ENCODE results near the gene THRAP3. TPM values are rescaled to one million over a fixed set of nuclear protein-coding genes. Genes with fewer than 3 reads are reported as not detected.

Gene THRAP3
- total and polyA plus RNA-seq, 2 experiments from 2014 or later, result 48.6 to 92.9 TPM

- DNase-seq (ENCODE audit: low read depth in 1 of 2, low spot score in 1 of 2), result no peak
- Histone ChIP-seq H3K4me3 (no peak overlapping the region), H3K27me3 (no peaks in the 10 kb centered on the region), H3K9me3 (ENCODE audit: low read depth) (no peaks in the 10 kb centered on the region), H3K27ac (no peak overlapping the region), H3K36me3 (peaks cover 7% of the 10 kb centered on the region), H3K4me1 (ENCODE audit: low read depth) (peaks cover 11% of the 10 kb centered on the region)
- TF ChIP-seq CTCF (IDR thresholded peaks at IDR 0.05; ENCODE audit: low read depth, low read length), result no peak
Measured at GRCh38 chr1:36232212-36233095, 8.2 kb downstream of the THRAP3 start.

- H3K4me1 ChIP-seq (ENCODE audit: low read depth), result peaks cover 36% of the 10 kb centered on the region
- H3K27ac ChIP-seq, result peak overlapping the region; percentile 3
- H3K36me3 ChIP-seq, result peaks cover under 1% of the 10 kb centered on the region
- H3K27me3 ChIP-seq, result no peaks in the 10 kb centered on the region
- H3K4me3 ChIP-seq, result no peak overlapping the region
- no peak for TF ChIP-seq CTCF (IDR thresholded peaks at IDR 0.05; ENCODE audit: low read depth, low read length)
- DNase-seq (ENCODE audit: low read depth in 1 of 2, low spot score in 1 of 2), result no peak
- no peaks in the 10 kb centered on the region for H3K9me3 ChIP-seq (ENCODE audit: low read depth)
Measured at GRCh38 chr1:36236302-36236701, 12.1 kb downstream of the THRAP3 start.

DNA sequence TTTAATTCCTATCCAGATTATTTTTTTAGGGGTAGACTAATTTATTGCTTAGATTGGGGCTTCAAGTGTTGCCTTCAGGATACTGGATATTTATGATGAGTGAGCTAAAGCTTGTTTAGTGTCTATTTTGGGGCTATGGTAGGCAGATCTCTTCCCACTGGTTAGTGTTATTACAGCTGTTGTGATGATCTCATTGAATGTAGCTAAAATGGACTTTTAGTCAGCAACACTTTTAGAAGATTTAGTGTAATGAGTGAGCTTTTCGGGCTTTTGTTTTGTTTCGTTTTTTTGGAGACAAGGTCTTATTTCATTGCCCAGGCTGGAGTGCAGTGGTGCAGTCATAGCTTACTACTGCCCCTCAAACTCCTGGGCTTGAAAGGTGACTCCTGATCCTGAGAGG, 14.2 kb downstream of the THRAP3 start:
- no peak overlapping the region for H3K4me3 ChIP-seq
- H3K4me1 ChIP-seq (ENCODE audit: low read depth), result peaks cover 44% of the 10 kb centered on the region
- TF ChIP-seq CTCF (IDR thresholded peaks at IDR 0.05; ENCODE audit: low read depth, low read length), result no peak
- DNase-seq (ENCODE audit: low read depth in 1 of 2, low spot score in 1 of 2), result no peak
- H3K36me3 ChIP-seq, result peaks cover 3% of the 10 kb centered on the region
- no peaks in the 10 kb centered on the region for H3K9me3 ChIP-seq (ENCODE audit: low read depth)
- peak overlapping the region; percentile 85 for H3K27ac ChIP-seq
- H3K27me3 ChIP-seq, result no peaks in the 10 kb centered on the region

DNA sequence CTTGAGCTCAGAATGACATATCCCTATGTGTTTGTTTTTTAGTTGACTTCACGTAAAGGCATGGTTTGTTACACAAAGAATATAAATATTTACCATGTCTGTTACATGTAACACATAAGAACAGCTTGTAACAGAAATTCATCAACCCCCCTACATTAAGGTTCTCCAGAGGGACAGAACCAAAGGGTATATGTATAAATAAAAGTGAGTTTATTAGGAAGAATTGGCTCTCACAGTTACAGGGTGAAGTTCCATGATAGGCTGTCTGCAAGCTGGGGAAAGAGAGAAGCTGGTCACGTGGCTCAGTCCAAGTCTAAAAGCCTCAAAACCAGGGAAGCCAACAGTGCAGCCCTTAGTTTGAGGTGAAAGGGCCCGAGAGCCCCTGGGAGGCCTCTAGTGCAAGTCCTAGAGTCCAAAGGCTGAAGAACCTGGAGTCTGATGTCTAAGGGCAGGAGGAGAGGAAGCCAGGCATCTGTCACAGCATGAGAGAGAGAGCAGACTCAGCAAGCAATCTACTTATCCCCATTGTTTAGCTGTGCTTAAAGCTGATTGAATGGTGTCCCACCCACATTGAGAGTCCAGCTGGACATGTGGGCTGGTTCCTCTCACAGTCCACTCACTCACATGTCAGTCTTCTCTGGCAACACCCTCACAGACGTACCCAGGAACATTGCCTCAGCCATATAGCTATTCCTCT, 15.8 kb downstream of the THRAP3 start:
- peaks cover 50% of the 10 kb centered on the region for H3K4me1 ChIP-seq (ENCODE audit: low read depth)
- H3K27me3 ChIP-seq, result no peaks in the 10 kb centered on the region
- no peak overlapping the region for H3K4me3 ChIP-seq
- peak; percentile 51 to 91 for DNase-seq (ENCODE audit: low read depth in 1 of 2, low spot score in 1 of 2)
- peaks cover 3% of the 10 kb centered on the region for H3K36me3 ChIP-seq
- no peak for TF ChIP-seq CTCF (IDR thresholded peaks at IDR 0.05; ENCODE audit: low read depth, low read length)
- H3K27ac ChIP-seq, result peak overlapping the region; percentile 85
- no peaks in the 10 kb centered on the region for H3K9me3 ChIP-seq (ENCODE audit: low read depth)

GRCh38 chr1:36247538-36247937, 23.3 kb downstream of the THRAP3 start:
- no peaks in the 10 kb centered on the region for H3K36me3 ChIP-seq
- H3K27me3 ChIP-seq, result no peaks in the 10 kb centered on the region
- H3K9me3 ChIP-seq (ENCODE audit: low read depth), result no peaks in the 10 kb centered on the region
- no peak overlapping the region for H3K4me3 ChIP-seq
- TF ChIP-seq CTCF (IDR thresholded peaks at IDR 0.05; ENCODE audit: low read depth, low read length), result no peak
- H3K27ac ChIP-seq, result no peak overlapping the region
- DNase-seq (ENCODE audit: low read depth in 1 of 2, low spot score in 1 of 2), result no peak
- peaks cover 24% of the 10 kb centered on the region for H3K4me1 ChIP-seq (ENCODE audit: low read depth)
